Stimulated activated CD8-positive, alpha-beta memory T cell treated with anti-CD3 and anti-CD28 coated beads, Interleukin-7, amount 100 ng/mL, for 24 hours (primary cell): Measurements from ENCODE around the gene SLC12A8.

Experiments
- DNase-seq: peaks from one replicate; pipeline ENCODE4 v3.0.0-alpha.2; 2020; ENCODE audit warnings: low read depth

The SLC12A8 gene

DNA sequence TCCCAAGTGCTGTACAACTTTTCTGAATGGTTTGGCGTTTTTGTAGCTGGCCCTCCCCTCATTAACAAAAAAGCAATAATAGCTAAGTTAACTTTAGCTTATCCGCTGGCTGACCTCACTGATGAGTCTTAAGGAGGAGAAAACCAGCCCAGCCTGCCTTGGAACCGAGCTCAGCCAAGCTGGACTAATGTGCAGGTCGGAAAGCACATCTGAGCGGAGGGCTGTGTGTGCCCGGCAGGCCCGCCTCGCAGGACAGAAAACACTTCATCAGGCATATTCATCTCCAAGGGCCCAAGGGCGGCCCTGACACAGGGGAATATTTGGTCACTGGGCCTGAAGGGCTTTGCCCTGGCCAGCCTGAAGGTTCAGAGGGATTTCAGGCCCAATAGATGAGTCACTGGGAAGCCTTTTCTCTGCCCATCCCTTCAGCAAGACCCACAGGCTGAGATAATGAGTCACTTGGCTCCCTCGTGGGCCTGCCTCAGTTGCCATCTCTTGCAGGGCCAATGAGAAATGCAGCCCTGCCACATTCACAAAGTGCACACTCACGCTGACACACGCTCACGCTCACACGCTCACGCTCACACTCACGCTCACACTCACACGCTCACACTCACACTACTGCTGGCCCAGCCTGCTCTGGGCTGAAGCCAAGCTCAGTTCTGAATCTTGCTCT lies 75.1 kb downstream of the SLC12A8 start:
- DNase-seq = no peak

GRCh38 chr3:125136966-125137357 lies 75.6 kb downstream of the SLC12A8 start:
- no peak for DNase-seq

DNA sequence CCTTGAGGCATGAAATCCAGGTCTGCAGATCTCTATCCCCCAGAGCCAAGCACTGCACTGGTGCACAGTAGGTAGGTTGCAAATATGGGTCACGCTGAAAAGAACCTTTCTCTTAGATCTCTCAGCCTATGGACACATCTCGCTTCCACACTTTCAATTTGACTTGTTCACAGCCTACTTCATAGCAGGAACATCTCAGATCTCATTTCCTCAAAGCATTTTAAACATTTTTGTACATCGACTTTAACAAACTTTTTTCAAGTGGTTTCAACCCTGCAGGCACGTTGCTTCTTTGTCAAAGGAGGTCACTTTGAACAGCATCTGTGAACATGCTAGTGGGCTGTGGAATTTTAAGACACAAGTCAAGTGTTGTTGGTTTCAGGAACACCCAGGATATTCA lies 76.0 kb downstream of the SLC12A8 start:
- no peak for DNase-seq

- no peak for DNase-seq
Observed at GRCh38 chr3:125134952-125135351, 77.6 kb downstream of the SLC12A8 start.

GRCh38 chr3:125132815-125133214 lies 79.7 kb downstream of the SLC12A8 start:
- DNase-seq = no peak

- DNase-seq = no peak
Observed at GRCh38 chr3:125129512-125129997, 83.0 kb downstream of the SLC12A8 start.

DNA sequence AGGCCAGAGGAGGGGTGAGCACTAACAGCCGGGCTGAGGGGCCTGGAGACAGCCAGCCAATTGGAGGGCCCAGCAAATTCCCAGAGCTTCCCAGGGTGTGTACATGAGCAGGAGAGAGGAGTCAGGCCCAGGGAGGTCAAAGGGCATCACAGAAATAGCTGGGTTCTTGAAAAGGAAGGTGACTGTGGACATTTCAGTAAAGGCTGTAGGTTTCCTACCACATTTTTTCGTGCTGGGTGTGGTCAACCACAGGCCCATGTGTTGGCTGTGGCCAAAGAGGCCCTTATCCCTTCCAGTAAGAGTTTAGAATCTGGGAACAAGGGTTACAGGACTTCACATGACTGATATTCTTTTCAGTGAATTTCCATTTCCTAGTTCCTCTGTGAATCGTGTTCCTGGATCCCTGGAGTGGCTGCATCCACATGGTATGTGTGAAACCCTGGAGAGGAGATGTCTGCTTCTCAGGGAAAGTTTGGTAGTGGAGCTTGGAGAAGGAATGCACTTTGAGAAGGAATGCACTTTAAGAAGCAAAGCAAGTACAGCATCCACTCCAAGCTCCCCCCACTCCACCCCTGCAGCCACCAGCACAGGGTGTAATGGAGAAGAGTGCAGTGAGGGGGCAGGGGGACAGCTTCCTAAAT lies 83.6 kb downstream of the SLC12A8 start:
- no peak for DNase-seq

DNA sequence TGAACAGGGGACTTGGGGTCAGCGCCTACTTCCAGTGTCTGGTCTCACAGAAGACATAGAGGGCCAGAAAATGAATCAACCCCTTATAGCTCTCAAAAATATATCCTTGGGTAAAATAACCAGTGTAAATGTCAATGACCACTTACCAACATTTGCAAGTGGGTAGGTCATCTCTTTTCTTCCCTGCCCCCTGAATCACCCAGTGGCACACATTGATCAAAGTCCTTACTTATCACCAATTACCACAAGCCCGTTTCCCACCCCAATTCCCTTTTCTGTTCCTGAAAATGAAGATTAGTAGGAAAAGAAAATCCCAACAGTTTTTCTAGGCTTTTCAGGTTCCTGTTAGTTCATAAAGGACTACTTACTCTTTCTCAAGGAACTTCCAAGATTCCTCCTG lies 86.2 kb downstream of the SLC12A8 start:
- DNase-seq = no peak

- no peak for DNase-seq
Observed at GRCh38 chr3:125125821-125126245, 86.7 kb downstream of the SLC12A8 start.

- DNase-seq = no peak
Observed at GRCh38 chr3:125123451-125124305, 88.9 kb downstream of the SLC12A8 start.

DNA sequence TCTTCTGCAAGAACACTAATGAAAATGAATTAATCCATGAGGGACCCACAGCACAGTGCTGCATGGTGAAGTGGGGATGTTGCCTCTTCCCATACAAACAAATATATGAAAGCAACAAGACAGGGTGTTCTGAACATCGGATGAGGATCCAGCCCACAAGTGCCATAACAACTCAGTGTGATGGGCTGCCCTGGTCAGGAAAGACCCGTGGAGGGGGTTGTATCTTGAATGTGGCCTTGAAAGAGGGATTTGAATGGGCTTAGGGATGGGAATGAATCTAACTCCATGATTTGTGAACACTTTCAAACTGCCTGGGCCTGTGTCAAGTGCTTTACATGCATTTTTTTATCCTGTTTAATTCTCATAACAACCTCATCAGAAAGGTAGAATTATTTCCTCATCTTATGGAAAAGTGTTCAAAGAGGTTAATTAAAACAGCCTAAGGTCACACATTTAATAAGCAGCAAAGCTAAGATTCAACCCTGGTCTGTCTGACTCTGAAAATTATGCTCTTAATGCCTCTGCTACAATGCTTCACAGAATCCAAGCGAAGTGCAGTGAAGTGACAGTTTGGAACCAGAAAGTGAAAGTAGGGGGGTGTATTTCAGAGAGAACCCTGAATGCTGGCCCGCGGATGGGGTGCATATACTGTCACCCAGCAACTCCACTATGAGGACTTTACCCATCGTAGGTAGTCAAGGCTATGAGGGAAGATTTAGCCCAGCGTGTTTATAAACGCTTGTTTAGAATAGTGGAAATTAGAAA lies 91.1 kb downstream of the SLC12A8 start:
- DNase-seq = no peak

GRCh38 chr3:125120379-125121122 lies 92.0 kb downstream of the SLC12A8 start:
- no peak for DNase-seq

GRCh38 chr3:125119752-125120378 lies 92.7 kb downstream of the SLC12A8 start:
- DNase-seq = no peak

- no peak for DNase-seq
Observed at GRCh38 chr3:125118600-125118999, 93.9 kb downstream of the SLC12A8 start.

DNA sequence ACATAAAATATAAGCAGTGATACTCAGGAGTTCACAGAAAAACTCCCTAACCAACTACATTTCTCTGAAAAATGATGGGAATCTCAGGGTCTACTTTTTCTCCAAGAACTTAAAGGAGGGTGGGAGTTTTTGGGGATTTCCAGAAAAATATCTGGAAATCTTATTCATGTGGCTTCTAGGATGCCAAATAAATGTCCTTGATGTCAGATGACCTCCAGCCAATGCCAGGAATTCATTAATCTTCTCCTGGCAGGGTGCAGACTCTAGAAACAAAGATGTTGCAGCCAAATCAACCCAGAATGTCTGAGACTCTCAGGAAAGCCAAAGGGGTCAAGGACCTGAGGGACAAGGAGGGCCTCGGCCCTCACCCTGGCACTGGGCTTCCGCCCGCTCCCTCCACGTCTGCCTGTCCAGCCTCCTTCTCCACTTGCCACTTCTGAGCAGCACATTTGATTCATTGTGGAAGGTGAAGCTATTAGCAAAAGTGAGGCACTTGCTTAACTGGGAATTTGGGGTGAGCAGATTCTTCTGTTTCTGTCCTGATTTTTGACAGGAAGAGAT lies 94.8 kb downstream of the SLC12A8 start:
- DNase-seq = no peak

- DNase-seq = no peak
Observed at GRCh38 chr3:125116311-125117080, 96.1 kb downstream of the SLC12A8 start.

- no peak for DNase-seq
Observed at GRCh38 chr3:125115640-125116039, 96.9 kb downstream of the SLC12A8 start.

DNA sequence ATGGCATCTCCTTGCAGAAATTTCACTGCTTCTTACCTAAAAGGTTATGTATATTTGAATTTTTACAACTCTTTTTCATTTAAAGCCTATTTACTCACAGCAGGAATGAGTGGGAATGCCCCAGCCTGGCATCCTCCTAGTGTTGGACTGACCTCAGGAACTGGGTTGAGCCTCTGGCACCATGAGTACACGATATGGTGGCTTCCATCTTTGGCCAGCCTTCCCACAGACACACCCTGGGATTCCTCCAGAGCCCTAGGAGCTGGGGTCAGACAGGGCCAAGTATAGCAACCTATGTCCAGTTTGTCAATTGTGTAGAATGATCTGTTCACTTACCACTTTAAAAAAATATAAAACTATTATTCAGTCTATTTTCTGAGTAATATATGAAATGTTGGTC lies 99.6 kb downstream of the SLC12A8 start:
- no peak for DNase-seq

DNA sequence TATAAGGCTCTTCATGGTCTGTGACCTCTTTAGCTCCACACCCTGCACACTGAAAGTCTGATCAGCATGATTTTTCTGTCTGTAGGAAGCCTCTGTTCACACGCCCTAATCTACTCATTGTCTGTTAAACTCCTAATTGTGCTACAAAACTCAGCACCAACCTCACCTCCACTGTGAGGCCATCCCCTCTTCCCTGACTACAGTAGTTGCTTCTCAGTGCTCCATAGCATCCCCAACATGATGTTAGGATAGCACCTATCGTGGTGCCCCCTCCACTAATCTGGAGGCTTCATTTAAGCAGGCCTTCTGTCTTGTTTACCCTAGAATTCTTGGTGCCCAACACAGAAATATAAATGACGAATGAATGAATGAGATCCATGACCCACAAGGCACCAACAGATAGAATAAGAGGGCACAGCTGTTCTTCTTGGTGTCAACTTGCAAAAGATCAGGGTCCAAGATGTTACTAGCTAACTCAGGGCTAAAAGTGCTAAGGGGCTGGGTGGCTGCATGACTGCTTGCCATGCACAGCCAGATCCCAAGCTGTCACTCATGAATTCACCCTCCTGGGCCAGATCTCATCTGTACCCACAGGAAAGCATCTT lies 101.6 kb downstream of the SLC12A8 start:
- no peak for DNase-seq
